Karpas-422 (cell line): ENCODE measurements around the gene MCEE. TPM values are rescaled to one million over a fixed set of nuclear protein-coding genes. Genes with fewer than 3 reads are reported as not detected.
A peak's percentile ranks its signal among the peaks of the same experiment; 100 is the strongest.
"Not testable (repeated sequence)": the region's sequence is repeated elsewhere in the genome, so short reads cannot be mapped to it uniquely, and the experiment has no call there.

Source experiments
- DNase-seq: peaks from one replicate; pipeline ENCODE4 v3.0.0-alpha.2; 2015
- H2AFZ ChIP-seq: fragments of 200-600 bp; sonication (generic); 2 replicates; pipeline ENCODE4 v1.6.1; 2014; ENCODE audit warnings: antibody characterized with exemption, low read length, mixed read lengths
- H3K27ac ChIP-seq: fragments of 200-600 bp; sonication (generic); 2 replicates; pipeline ENCODE4 v1.5.1; 2014; ENCODE audit warnings: mild to moderate bottlenecking, low read length, moderate library complexity
- H3K27me3 ChIP-seq: fragments of 200-600 bp; sonication (generic); 2 replicates; pipeline ENCODE4 v1.6.1; 2014; ENCODE audit warnings: low read length, mixed read lengths
- H3K36me3 ChIP-seq: fragments of 200-600 bp; sonication (generic); 2 replicates; pipeline ENCODE4 v1.6.1; 2014; ENCODE audit warnings: low read length, mixed read lengths; ENCODE audit not compliant: insufficient read depth
- H3K4me1 ChIP-seq: fragments of 200-600 bp; sonication (generic); 2 replicates; pipeline ENCODE4 v1.6.1; 2014; ENCODE audit warnings: mild to moderate bottlenecking, low read length, mixed read lengths
- H3K4me2 ChIP-seq: fragments of 200-600 bp; sonication (generic); 2 replicates; pipeline ENCODE4 v1.6.1; 2014; ENCODE audit warnings: low read length, low read depth, mild to moderate bottlenecking; ENCODE audit not compliant: poor library complexity, severe bottlenecking
- H3K4me3 ChIP-seq: fragments of 200-600 bp; sonication (generic); 2 replicates; pipeline ENCODE4 v1.5.1; 2014; ENCODE audit warnings: mild to moderate bottlenecking, antibody characterized with exemption, low read length, mixed read lengths
- H3K79me2 ChIP-seq: fragments of 200-600 bp; sonication (generic); 2 replicates; pipeline ENCODE4 v1.6.1; 2014; ENCODE audit warnings: mild to moderate bottlenecking, low read length, mixed read lengths
- H3K9ac ChIP-seq: fragments of 200-600 bp; sonication (generic); 2 replicates; pipeline ENCODE4 v1.6.0; 2014; ENCODE audit warnings: low read length
- H3K9me2 ChIP-seq: fragments of 200-600 bp; sonication (generic), shearing (Covaris generic); replicated peaks from 2 replicates; pipeline ENCODE4 v1.6.0; 2014; ENCODE audit warnings: mild to moderate bottlenecking, low read length, moderate library complexity; ENCODE audit not compliant: insufficient read depth
- H3K9me3 ChIP-seq: fragments of 300-700, 200-600 bp; sonication (generic); 2 replicates; pipeline ENCODE4 v1.6.1; 2014; ENCODE audit warnings: low read length, mixed read lengths
- H4K20me1 ChIP-seq: fragments of 200-600 bp; sonication (generic); 2 replicates; pipeline ENCODE4 v1.6.1; 2014; ENCODE audit warnings: mild to moderate bottlenecking, antibody characterized with exemption, low read length, low read depth; ENCODE audit not compliant: insufficient read depth
- total RNA-seq: library from RNA; depleted of rRNA; stranded (reverse); fragments of >200 nt; shearing (Covaris generic); gene quantifications from 2 replicates; pipeline ENCODE4 v1.2.3, GENCODE V29; 2014; ENCODE audit warnings: low replicate concordance

MCEE gene
- total RNA-seq, 1 experiment from 2014 or later, result 27.9 TPM

GRCh38 chr2:71083752-71084312 is 46.2 kb downstream of the MCEE start:
- H3K4me3 ChIP-seq, H3K4me2 ChIP-seq, H3K27me3 ChIP-seq: not testable (repeated sequence)

DNA sequence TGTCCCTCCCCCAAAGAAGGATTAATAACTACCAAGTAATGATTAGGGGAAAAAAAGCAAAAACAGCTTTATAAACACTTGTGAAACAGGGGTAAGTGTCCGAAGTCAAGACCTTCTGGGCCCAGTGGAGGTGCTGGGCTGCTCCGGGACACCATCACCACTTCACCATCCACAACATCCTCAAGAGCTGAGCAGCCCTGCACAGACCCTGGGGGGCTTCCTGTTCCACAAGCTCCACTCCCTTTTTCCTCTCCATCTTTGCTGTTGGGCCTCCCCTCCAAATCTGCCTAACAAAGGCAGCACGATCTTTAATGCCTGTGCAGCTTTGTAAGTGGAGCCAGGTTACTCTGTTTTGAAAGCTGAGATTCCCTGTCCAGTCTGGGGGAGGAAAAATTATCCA is 46.7 kb downstream of the MCEE start:
- H3K9me3 ChIP-seq, H2AFZ ChIP-seq, DNase-seq, H3K27me3 ChIP-seq, H4K20me1 ChIP-seq, H3K4me1 ChIP-seq, H3K4me2 ChIP-seq, H3K4me3 ChIP-seq, H3K79me2 ChIP-seq, H3K9ac ChIP-seq, H3K27ac ChIP-seq, H3K36me3 ChIP-seq, H3K9me2 ChIP-seq: not testable (repeated sequence)

More at GRCh38 chr2:71083752-71084312, 46.2 kb downstream of the MCEE start:
- peak; percentile 21 for DNase-seq
- H3K9me2 ChIP-seq, H3K9ac ChIP-seq, H3K4me1 ChIP-seq, H4K20me1 ChIP-seq, H2AFZ ChIP-seq, H3K36me3 ChIP-seq, H3K27ac ChIP-seq, H3K9me3 ChIP-seq, H3K79me2 ChIP-seq: not testable (repeated sequence)

DNA sequence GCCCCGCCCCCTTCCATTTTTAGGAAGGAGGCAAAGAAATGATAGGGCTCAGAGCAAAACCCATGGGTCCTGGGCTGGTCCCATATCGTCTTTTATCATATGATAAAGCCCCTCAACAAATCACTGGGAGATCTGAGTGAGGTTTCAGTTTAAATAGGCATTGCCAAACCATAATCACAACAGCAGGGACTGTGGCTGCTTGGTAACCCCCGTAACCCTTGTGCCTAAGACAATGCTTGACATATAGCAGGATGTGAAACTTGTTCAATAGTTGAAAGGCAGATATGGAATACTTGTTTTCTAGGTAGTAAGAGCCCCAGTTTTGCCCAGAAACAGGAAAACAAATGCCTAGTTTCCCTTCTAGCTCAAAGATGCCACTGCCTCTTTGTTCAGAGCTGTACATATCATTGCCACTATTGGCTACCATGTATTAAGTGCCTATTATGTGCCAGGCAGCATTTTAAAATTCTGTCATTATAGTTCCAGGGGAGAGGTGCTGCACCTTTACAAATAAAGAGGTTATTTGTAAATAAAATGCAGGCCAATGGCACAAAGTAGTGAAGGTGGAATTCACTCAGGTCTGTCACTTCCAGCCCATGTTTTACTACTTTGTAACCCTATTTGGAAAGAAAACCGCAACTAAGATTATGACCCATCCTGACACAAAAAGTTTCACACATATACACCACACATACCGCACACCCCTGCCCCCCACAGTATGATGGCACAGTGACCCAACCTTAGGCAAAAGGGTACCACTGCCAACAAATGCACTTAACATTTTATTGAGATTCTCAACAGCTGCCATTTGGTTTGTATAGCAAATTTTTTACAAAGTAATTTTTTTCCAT is 47.4 kb downstream of the MCEE start:
- DNase-seq, result peak; percentile 39

DNA sequence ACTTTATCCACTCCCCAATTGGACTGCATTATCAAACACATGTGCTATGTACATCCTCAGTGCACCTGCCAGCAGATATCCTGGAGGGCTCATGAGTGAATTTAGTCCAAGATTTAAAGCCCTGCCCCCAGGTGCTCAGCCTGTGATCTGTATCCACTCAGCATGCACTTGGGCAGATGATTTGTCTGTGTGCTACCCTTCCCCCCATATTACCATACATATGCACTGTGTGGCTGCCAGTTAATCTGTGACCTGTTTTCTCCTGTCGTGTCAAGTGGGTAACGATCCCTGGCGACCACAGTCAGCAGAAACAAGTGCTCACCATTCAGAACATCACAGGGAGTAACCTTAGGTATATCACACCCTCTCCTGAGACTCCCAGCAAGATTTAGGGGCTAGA is 51.4 kb downstream of the MCEE start:
- 0 out of 2 replicates have a peak, but pooled peaks cover under 1% of the 10 kb centered on the region for H3K36me3 ChIP-seq
- no peak overlapping the region for H2AFZ ChIP-seq
- no peaks in the 10 kb centered on the region for H4K20me1 ChIP-seq
- no peaks in the 10 kb centered on the region for H3K27me3 ChIP-seq
- no peak overlapping the region for H3K9ac ChIP-seq
- no peak overlapping the region for H3K4me2 ChIP-seq
- H3K9me2 ChIP-seq, result no peaks in the 10 kb centered on the region
- H3K27ac ChIP-seq, result no peak overlapping the region
- H3K79me2 ChIP-seq, result peaks cover 4% of the 10 kb centered on the region; the same call in 1 of the 2 replicates
- H3K9me3 ChIP-seq, result no peaks in the 10 kb centered on the region
- no peaks in the 10 kb centered on the region for H3K4me1 ChIP-seq
- no peak overlapping the region for H3K4me3 ChIP-seq
- no peak for DNase-seq

More for the DNA sequence above, 47.4 kb downstream of the MCEE start:
- H3K4me1 ChIP-seq, result no peaks in the 10 kb centered on the region
- no peaks in the 10 kb centered on the region for H3K9me2 ChIP-seq
- no peaks in the 10 kb centered on the region for H3K79me2 ChIP-seq
- no peaks in the 10 kb centered on the region for H3K9me3 ChIP-seq
- H3K36me3 ChIP-seq, result no peaks in the 10 kb centered on the region
- H3K27me3 ChIP-seq, result no peaks in the 10 kb centered on the region
- no peak overlapping the region for H3K4me2 ChIP-seq
- no peak overlapping the region for H3K4me3 ChIP-seq
- H3K27ac ChIP-seq, result no peak overlapping the region
- H4K20me1 ChIP-seq, result no peaks in the 10 kb centered on the region
- H2AFZ ChIP-seq, result no peak overlapping the region
- no peak overlapping the region for H3K9ac ChIP-seq

GRCh38 chr2:71074893-71075395 is 55.1 kb downstream of the MCEE start:
- peaks cover 17% of the 10 kb centered on the region for H3K79me2 ChIP-seq
- H3K36me3 ChIP-seq, result 0 out of 2 replicates have a peak, but pooled peaks cover 4% of the 10 kb centered on the region
- no peaks in the 10 kb centered on the region for H4K20me1 ChIP-seq
- H3K9ac ChIP-seq, result no peak overlapping the region
- DNase-seq, result no peak
- H2AFZ ChIP-seq, result no peak overlapping the region
- no peaks in the 10 kb centered on the region for H3K9me2 ChIP-seq
- H3K4me2 ChIP-seq, result no peak overlapping the region
- peaks cover 31% of the 10 kb centered on the region for H3K4me1 ChIP-seq
- H3K9me3 ChIP-seq, result no peaks in the 10 kb centered on the region
- H3K27ac ChIP-seq, result no peak overlapping the region
- H3K4me3 ChIP-seq, result no peak overlapping the region
- no peaks in the 10 kb centered on the region for H3K27me3 ChIP-seq

GRCh38 chr2:71073475-71073874 is 56.6 kb downstream of the MCEE start:
- Histone ChIP-seq H3K79me2 (peaks cover 30% of the 10 kb centered on the region), H3K27me3 (no peaks in the 10 kb centered on the region), H3K9ac (no peak overlapping the region), H2AFZ (no peak overlapping the region), H3K4me2 (no peak overlapping the region), H3K9me3 (no peaks in the 10 kb centered on the region), H3K27ac (no peak overlapping the region), H3K4me3 (no peak overlapping the region), H3K4me1 (peaks cover 44% of the 10 kb centered on the region), H3K36me3 (0 out of 2 replicates have a peak, but pooled peaks cover 4% of the 10 kb centered on the region), H3K9me2 (no peaks in the 10 kb centered on the region), H4K20me1 (peaks cover 4% of the 10 kb centered on the region; the same call in 1 of the 2 replicates)
- DNase-seq, result no peak

- H3K79me2 ChIP-seq, result peaks cover 35% of the 10 kb centered on the region
These were observed 57.5 kb downstream of the MCEE start for GRCh38 chr2:71072492-71072891.

More at GRCh38 chr2:71072492-71072891, 57.5 kb downstream of the MCEE start:
- Histone ChIP-seq H3K27ac (peak overlapping the region; percentile 85), H3K9me3 (no peaks in the 10 kb centered on the region), H3K4me3 (peak overlapping the region; percentile 52), H2AFZ (peak overlapping the region; percentile 69), H3K4me1 (peaks cover 49% of the 10 kb centered on the region), H3K4me2 (peak overlapping the region; percentile 72), H3K9ac (peak overlapping the region; percentile 65), H3K9me2 (no peaks in the 10 kb centered on the region), H3K27me3 (no peaks in the 10 kb centered on the region), H4K20me1 (peaks cover 4% of the 10 kb centered on the region; the same call in 1 of the 2 replicates), H3K36me3 (0 out of 2 replicates have a peak, but pooled peaks cover 4% of the 10 kb centered on the region)
- no peak for DNase-seq
